HepG2 (cell line): Measurements from ENCODE around the gene PYY. TPM values are rescaled to one million over a fixed set of nuclear protein-coding genes. Genes with fewer than 3 reads are reported as not detected.

ENCODE experiments used
- CHD4 ChIP-seq: fragments of 200-600 bp; sonication (generic); IDR thresholded peaks from 2 replicates; pipeline ENCODE4 v1.7.0; 2017; ENCODE audit warnings: mild to moderate bottlenecking, low read length, borderline replicate concordance
- ESRRA ChIP-seq: sonication (generic); formaldehyde crosslinking; IDR thresholded peaks from 2 replicates; pipeline ENCODE4 v1.5.1; 2020; ENCODE audit warnings: mild to moderate bottlenecking, low read depth, missing genetic modification reagents
- KLF12 ChIP-seq: sonication (generic); formaldehyde crosslinking; IDR thresholded peaks from 2 replicates; pipeline ENCODE4 v1.4.0; 2020; ENCODE audit warnings: missing genetic modification reagents, borderline replicate concordance
- MEIS2 ChIP-seq: sonication (generic); formaldehyde crosslinking; IDR thresholded peaks from 2 replicates; pipeline ENCODE4 v1.9.0; 2021; ENCODE audit warnings: mild to moderate bottlenecking, missing genetic modification reagents
- NONO ChIP-seq, 2 experiments: fragments of 450-650 bp in 1 of 2; sonication (generic) in 1 of 2; formaldehyde crosslinking in 1 of 2; IDR thresholded peaks in 1 of 2; conservative IDR thresholded peaks in 1 of 2; 2 replicates each; pipeline versions ENCODE4 v1.6.1 to v1.8.0; 2017 to 2022; ENCODE audit warnings: mild to moderate bottlenecking in 1 of 2, missing genetic modification reagents in 1 of 2, moderate library complexity in 1 of 2
- PCBP1 ChIP-seq: fragments of 200-400 bp; formaldehyde crosslinking; IDR thresholded peaks from 2 replicates; pipeline ENCODE4 v1.6.1; 2017; ENCODE audit warnings: mild to moderate bottlenecking, low read depth, low read length, borderline replicate concordance
- PCBP2 ChIP-seq: fragments of 200-400 bp; formaldehyde crosslinking; optimal IDR thresholded peaks from 2 replicates; pipeline ENCODE3; 2018; ENCODE audit warnings: low read length, low read depth; ENCODE audit not compliant: poor library complexity, severe bottlenecking
- SP140L ChIP-seq: sonication (generic); formaldehyde crosslinking; IDR thresholded peaks from 2 replicates; pipeline ENCODE4 v1.4.0; 2020; ENCODE audit warnings: missing genetic modification reagents, borderline replicate concordance
- ZBTB3 ChIP-seq: sonication (generic); formaldehyde crosslinking; IDR thresholded peaks from 2 replicates; pipeline ENCODE4 v1.4.0; 2020; ENCODE audit warnings: low read depth, mild to moderate bottlenecking, moderate library complexity, missing genetic modification reagents, borderline replicate concordance
- ZMYM3 ChIP-seq: sonication (generic); formaldehyde crosslinking; IDR thresholded peaks from 2 replicates; pipeline ENCODE4 v1.5.1; 2020; ENCODE audit warnings: mild to moderate bottlenecking, missing genetic modification reagents
- ZNF546 ChIP-seq: sonication (generic); formaldehyde crosslinking; conservative IDR thresholded peaks from 2 replicates; pipeline ENCODE4 v1.8.1; 2023; ENCODE audit warnings: mild to moderate bottlenecking, missing genetic modification reagents
- ZNF746 ChIP-seq: sonication (generic); formaldehyde crosslinking; IDR thresholded peaks from 2 replicates; pipeline ENCODE4 v1.8.0; 2022; ENCODE audit warnings: mild to moderate bottlenecking, missing genetic modification reagents
- ZNF816 ChIP-seq: sonication (generic); formaldehyde crosslinking; IDR thresholded peaks from 2 replicates; pipeline ENCODE4 v1.8.0; 2022; ENCODE audit warnings: missing genetic modification reagents, mild to moderate bottlenecking, borderline replicate concordance
- polyA plus RNA-seq, 8 experiments: library from polyadenylated mRNA; depleted of rRNA in 3 of 8; stranded (reverse) in 7 of 8; unstranded in 1 of 8; fragments of >200 nt; fragmentation: Illumina TruSeq in 4 of 8; extraction: Trizol in 4 of 8; gene quantifications; 2 replicates each; pipeline versions ENCODE4 v1.2.1 to v1.2.3, GENCODE V29; 2011 to 2016; ENCODE audit warnings: low read depth in 4 of 8, missing spikeins in 1 of 8, mixed read lengths in 1 of 8; ENCODE audit not compliant: insufficient read depth in 1 of 8
- total RNA-seq, 5 experiments: library from RNA; depleted of rRNA; stranded (reverse); fragments of >200 nt; fragmentation: Illumina TruSeq; extraction: Trizol; gene quantifications; 2 replicates each; pipeline ENCODE4 v1.2.3, GENCODE V29; 2016; ENCODE audit warnings: low read depth in 1 of 5
- TF ChIP-seq, protein P1 (sequence below): sonication (generic); formaldehyde crosslinking; IDR thresholded peaks from 2 replicates; pipeline ENCODE4 v1.5.0; 2020; ENCODE audit warnings: mild to moderate bottlenecking, missing genetic modification reagents, borderline replicate concordance
- TF ChIP-seq, protein P2 (sequence below): sonication (generic); formaldehyde crosslinking; IDR thresholded peaks from 2 replicates; pipeline ENCODE4 v1.4.0; 2020; ENCODE audit warnings: missing genetic modification reagents
- TF ChIP-seq, protein P3 (sequence below): sonication (generic); formaldehyde crosslinking; conservative IDR thresholded peaks from 2 replicates; pipeline ENCODE4 v1.8.0; 2022; ENCODE audit warnings: low read depth, missing genetic modification reagents
- TF ChIP-seq, protein P4 (sequence below): sonication (generic); formaldehyde crosslinking; IDR thresholded peaks from 2 replicates; pipeline ENCODE4 v1.8.0; 2022; ENCODE audit warnings: missing genetic modification reagents, mild to moderate bottlenecking, inconsistent platforms, borderline replicate concordance

The PYY gene
- total and polyA plus RNA-seq, 2 of the 13 experiments (the other 11 are each of a cell fraction or from before 2014, with no cell fraction given), result 0.25 TPM; not detected in 1

DNA sequence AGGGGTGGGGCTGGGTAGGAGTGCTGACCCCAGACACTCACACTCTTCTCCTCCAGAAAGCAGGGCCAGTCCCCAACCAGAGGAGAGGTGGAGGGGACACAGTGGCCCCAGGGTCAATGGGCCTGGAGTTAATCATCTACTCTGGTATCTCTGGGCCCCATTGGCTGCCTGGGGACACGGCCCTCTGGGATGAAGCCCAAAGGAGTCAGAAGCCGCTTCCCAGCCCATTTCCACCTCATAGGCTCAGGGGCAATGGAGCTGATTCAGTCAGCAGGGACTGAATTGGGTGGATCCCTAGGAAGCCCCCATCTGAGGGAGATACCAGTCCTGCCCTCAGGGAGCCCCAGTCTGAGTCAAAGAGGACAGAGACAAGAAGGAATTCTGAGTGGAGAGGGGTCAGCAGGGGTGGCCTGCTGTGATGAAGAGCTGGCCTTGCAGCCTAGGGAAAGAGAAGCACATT lies 47.8 kb upstream of the PYY start (continued):
- TF ChIP-seq, protein P1, sequence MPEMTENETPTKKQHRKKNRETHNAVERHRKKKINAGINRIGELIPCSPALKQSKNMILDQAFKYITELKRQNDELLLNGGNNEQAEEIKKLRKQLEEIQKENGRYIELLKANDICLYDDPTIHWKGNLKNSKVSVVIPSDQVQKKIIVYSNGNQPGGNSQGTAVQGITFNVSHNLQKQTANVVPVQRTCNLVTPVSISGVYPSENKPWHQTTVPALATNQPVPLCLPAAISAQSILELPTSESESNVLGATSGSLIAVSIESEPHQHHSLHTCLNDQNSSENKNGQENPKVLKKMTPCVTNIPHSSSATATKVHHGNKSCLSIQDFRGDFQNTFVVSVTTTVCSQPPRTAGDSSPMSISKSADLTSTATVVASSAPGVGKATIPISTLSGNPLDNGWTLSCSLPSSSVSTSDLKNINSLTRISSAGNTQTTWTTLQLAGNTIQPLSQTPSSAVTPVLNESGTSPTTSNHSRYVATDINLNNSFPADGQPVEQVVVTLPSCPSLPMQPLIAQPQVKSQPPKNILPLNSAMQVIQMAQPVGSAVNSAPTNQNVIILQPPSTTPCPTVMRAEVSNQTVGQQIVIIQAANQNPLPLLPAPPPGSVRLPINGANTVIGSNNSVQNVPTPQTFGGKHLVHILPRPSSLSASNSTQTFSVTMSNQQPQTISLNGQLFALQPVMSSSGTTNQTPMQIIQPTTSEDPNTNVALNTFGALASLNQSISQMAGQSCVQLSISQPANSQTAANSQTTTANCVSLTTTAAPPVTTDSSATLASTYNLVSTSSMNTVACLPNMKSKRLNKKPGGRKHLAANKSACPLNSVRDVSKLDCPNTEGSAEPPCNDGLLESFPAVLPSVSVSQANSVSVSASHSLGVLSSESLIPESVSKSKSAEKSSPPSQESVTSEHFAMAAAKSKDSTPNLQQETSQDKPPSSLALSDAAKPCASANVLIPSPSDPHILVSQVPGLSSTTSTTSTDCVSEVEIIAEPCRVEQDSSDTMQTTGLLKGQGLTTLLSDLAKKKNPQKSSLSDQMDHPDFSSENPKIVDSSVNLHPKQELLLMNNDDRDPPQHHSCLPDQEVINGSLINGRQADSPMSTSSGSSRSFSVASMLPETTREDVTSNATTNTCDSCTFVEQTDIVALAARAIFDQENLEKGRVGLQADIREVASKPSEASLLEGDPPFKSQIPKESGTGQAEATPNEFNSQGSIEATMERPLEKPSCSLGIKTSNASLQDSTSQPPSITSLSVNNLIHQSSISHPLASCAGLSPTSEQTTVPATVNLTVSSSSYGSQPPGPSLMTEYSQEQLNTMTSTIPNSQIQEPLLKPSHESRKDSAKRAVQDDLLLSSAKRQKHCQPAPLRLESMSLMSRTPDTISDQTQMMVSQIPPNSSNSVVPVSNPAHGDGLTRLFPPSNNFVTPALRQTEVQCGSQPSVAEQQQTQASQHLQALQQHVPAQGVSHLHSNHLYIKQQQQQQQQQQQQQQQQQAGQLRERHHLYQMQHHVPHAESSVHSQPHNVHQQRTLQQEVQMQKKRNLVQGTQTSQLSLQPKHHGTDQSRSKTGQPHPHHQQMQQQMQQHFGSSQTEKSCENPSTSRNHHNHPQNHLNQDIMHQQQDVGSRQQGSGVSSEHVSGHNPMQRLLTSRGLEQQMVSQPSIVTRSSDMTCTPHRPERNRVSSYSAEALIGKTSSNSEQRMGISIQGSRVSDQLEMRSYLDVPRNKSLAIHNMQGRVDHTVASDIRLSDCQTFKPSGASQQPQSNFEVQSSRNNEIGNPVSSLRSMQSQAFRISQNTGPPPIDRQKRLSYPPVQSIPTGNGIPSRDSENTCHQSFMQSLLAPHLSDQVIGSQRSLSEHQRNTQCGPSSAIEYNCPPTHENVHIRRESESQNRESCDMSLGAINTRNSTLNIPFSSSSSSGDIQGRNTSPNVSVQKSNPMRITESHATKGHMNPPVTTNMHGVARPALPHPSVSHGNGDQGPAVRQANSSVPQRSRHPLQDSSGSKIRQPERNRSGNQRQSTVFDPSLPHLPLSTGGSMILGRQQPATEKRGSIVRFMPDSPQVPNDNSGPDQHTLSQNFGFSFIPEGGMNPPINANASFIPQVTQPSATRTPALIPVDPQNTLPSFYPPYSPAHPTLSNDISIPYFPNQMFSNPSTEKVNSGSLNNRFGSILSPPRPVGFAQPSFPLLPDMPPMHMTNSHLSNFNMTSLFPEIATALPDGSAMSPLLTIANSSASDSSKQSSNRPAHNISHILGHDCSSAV (CRISPR knock-in tag), result no peak
- no peak for TF ChIP-seq PCBP2
- TF ChIP-seq ZBTB3 (CRISPR knock-in tag), result no peak
- TF ChIP-seq ZNF816 (CRISPR knock-in tag), result peak; percentile 78
- TF ChIP-seq KLF12 (CRISPR knock-in tag), result no peak
- TF ChIP-seq, protein P2, sequence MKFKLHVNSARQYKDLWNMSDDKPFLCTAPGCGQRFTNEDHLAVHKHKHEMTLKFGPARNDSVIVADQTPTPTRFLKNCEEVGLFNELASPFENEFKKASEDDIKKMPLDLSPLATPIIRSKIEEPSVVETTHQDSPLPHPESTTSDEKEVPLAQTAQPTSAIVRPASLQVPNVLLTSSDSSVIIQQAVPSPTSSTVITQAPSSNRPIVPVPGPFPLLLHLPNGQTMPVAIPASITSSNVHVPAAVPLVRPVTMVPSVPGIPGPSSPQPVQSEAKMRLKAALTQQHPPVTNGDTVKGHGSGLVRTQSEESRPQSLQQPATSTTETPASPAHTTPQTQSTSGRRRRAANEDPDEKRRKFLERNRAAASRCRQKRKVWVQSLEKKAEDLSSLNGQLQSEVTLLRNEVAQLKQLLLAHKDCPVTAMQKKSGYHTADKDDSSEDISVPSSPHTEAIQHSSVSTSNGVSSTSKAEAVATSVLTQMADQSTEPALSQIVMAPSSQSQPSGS (CRISPR knock-in tag), result no peak
- TF ChIP-seq ZMYM3 (CRISPR knock-in tag), result no peak
- TF ChIP-seq SP140L (CRISPR knock-in tag), result no peak
- TF ChIP-seq ZNF746, result peak; percentile 50; the same call in 1 of the 2 replicates
- TF ChIP-seq ESRRA (CRISPR knock-in tag), result no peak
- TF ChIP-seq MEIS2, result no peak
- TF ChIP-seq ZNF546, result peak; percentile 28; the same call in 1 of the 2 replicates
- TF ChIP-seq CHD4, result no peak
- TF ChIP-seq, protein P3, sequence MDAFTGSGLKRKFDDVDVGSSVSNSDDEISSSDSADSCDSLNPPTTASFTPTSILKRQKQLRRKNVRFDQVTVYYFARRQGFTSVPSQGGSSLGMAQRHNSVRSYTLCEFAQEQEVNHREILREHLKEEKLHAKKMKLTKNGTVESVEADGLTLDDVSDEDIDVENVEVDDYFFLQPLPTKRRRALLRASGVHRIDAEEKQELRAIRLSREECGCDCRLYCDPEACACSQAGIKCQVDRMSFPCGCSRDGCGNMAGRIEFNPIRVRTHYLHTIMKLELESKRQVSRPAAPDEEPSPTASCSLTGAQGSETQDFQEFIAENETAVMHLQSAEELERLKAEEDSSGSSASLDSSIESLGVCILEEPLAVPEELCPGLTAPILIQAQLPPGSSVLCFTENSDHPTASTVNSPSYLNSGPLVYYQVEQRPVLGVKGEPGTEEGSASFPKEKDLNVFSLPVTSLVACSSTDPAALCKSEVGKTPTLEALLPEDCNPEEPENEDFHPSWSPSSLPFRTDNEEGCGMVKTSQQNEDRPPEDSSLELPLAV (CRISPR knock-in tag), result no peak
- TF ChIP-seq NONO (IDR thresholded peaks at IDR 0.05), result no peak
- peak; percentile 58; the same call in 1 of the 2 replicates for TF ChIP-seq NONO (CRISPR knock-in tag; conservative IDR thresholded peaks at IDR 0.05)
- TF ChIP-seq, protein P4, sequence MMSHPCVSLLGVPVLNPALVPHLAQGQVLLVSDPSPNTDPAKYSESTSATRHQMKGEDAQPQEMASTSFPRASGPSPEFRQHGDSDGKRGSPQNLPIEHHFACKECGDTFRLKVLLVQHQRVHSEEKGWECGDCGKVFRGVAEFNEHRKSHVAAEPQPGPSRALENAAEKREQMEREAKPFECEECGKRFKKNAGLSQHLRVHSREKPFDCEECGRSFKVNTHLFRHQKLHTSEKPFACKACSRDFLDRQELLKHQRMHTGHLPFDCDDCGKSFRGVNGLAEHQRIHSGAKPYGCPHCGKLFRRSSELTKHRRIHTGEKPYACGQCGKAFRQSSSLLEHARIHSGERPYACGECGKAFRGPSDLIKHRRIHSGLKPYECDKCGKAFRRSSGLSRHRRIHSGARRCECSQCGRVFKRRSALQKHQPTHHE (CRISPR knock-in tag), result no peak
- TF ChIP-seq PCBP1, result no peak
